ENCODE results near the gene GAS7.

GAS7 gene

GRCh38 chr17:10196941-10197340 lies 1.5 kb downstream of the GAS7 start:
- TF ChIP-seq CTCF (IDR thresholded peaks at IDR 0.05; ENCODE audit: insufficient read depth, low read depth, low read length, missing control alignments): no peak
- H3K4me3 ChIP-seq (ENCODE audit: low read depth, low read length): no peak overlapping the region
- DNase-seq (ENCODE audit: low read depth): no peak

- no peak overlapping the region for H3K4me3 ChIP-seq (ENCODE audit: low read depth, low read length)
- TF ChIP-seq CTCF (IDR thresholded peaks at IDR 0.05; ENCODE audit: insufficient read depth, low read depth, low read length, missing control alignments): no peak
- DNase-seq (ENCODE audit: low read depth): no peak
Measured at GRCh38 chr17:10196384-10196895, 2.0 kb downstream of the GAS7 start.

GRCh38 chr17:10195090-10195805 lies 3.2 kb downstream of the GAS7 start:
- no peak for DNase-seq (ENCODE audit: low read depth)
- H3K4me3 ChIP-seq (ENCODE audit: low read depth, low read length): no peak overlapping the region
- no peak for TF ChIP-seq CTCF (IDR thresholded peaks at IDR 0.05; ENCODE audit: insufficient read depth, low read depth, low read length, missing control alignments)

GRCh38 chr17:10193632-10194031 lies 4.8 kb downstream of the GAS7 start:
- no peak for TF ChIP-seq CTCF (IDR thresholded peaks at IDR 0.05; ENCODE audit: insufficient read depth, low read depth, low read length, missing control alignments)
- no peak overlapping the region for H3K4me3 ChIP-seq (ENCODE audit: low read depth, low read length)
- no peak for DNase-seq (ENCODE audit: low read depth)

- no peak for TF ChIP-seq CTCF (IDR thresholded peaks at IDR 0.05; ENCODE audit: insufficient read depth, low read depth, low read length, missing control alignments)
- DNase-seq (ENCODE audit: low read depth): no peak
- H3K4me3 ChIP-seq (ENCODE audit: low read depth, low read length): no peak overlapping the region
Measured at GRCh38 chr17:10192972-10193371, 5.4 kb downstream of the GAS7 start.

GRCh38 chr17:10192461-10192860 lies 5.9 kb downstream of the GAS7 start:
- TF ChIP-seq CTCF (IDR thresholded peaks at IDR 0.05; ENCODE audit: insufficient read depth, low read depth, low read length, missing control alignments): no peak
- no peak for DNase-seq (ENCODE audit: low read depth)
- no peak overlapping the region for H3K4me3 ChIP-seq (ENCODE audit: low read depth, low read length)

GRCh38 chr17:10187456-10187855 lies 10.9 kb downstream of the GAS7 start:
- no peak for DNase-seq (ENCODE audit: low read depth)
- no peak overlapping the region for H3K4me3 ChIP-seq (ENCODE audit: low read depth, low read length)
- TF ChIP-seq CTCF (IDR thresholded peaks at IDR 0.05; ENCODE audit: insufficient read depth, low read depth, low read length, missing control alignments): no peak

All from GM12865 (cell line).